ENCODE results near the gene MKNK2. TPM values are rescaled to one million over a fixed set of nuclear protein-coding genes. Genes with fewer than 3 reads are reported as not detected.

The MKNK2 gene
- total RNA-seq, 1 experiment from 2014 or later: 240 TPM

- ChIA-PET CTCF (no interaction called here), POLR2A (no interaction called here)
- no peak overlapping the region for H3K27ac ChIP-seq (ENCODE audit: low read length)
- BruUV-seq (replicated peaks): no TSS peak
- H3K9me3 ChIP-seq (ENCODE audit: control insufficient read depth, insufficient read depth, low read depth, low read length): no peaks in the 10 kb centered on the region
- no peaks in the 10 kb centered on the region for H3K27me3 ChIP-seq (ENCODE audit: control insufficient read depth, insufficient read depth, low read length)
- in situ Hi-C loops (cut with HindIII; ENCODE audit: low pct_unique_long_range_greater_than_20kb, low sequenced_read_pairs): no loop called here
- H3K4me1 ChIP-seq (ENCODE audit: control insufficient read depth, insufficient read depth, low read length): no peaks in the 10 kb centered on the region
- TF ChIP-seq, protein P1, sequence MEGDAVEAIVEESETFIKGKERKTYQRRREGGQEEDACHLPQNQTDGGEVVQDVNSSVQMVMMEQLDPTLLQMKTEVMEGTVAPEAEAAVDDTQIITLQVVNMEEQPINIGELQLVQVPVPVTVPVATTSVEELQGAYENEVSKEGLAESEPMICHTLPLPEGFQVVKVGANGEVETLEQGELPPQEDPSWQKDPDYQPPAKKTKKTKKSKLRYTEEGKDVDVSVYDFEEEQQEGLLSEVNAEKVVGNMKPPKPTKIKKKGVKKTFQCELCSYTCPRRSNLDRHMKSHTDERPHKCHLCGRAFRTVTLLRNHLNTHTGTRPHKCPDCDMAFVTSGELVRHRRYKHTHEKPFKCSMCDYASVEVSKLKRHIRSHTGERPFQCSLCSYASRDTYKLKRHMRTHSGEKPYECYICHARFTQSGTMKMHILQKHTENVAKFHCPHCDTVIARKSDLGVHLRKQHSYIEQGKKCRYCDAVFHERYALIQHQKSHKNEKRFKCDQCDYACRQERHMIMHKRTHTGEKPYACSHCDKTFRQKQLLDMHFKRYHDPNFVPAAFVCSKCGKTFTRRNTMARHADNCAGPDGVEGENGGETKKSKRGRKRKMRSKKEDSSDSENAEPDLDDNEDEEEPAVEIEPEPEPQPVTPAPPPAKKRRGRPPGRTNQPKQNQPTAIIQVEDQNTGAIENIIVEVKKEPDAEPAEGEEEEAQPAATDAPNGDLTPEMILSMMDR (IDR thresholded peaks at IDR 0.05): no peak
- no peak for TF ChIP-seq POLR2AphosphoS5 (IDR thresholded peaks at IDR 0.05; ENCODE audit: low read depth, low read length)
- TF ChIP-seq TCF7L2 (IDR thresholded peaks at IDR 0.05; ENCODE audit: low read depth, low read length): no peak
- no peak for TF ChIP-seq SIN3A (IDR thresholded peaks at IDR 0.05; ENCODE audit: borderline replicate concordance, insufficient read depth, low read depth, low read length)
- H3K36me3 ChIP-seq (ENCODE audit: control insufficient read depth, insufficient read depth, low read length): no peaks in the 10 kb centered on the region
- H3K4me3 ChIP-seq (ENCODE audit: low read depth in 2 of 2, low read length in 2 of 2): no peak overlapping the region
- DNase-seq (ENCODE audit: low read depth, low spot score) (no peak), ATAC-seq (no peak)
- intact Hi-C loops (cut with micrococcal nuclease; ENCODE audit: unreplicated experiment): loop anchor here (2.0 kb wide), 1 partner anchor 19 kb away; the partner anchor contains the start of genes IZUMO4 and MOB3A
Observed at GRCh38 chr19:2077833-2078619, 27.0 kb upstream of the MKNK2 start.

- POLR2A ChIA-PET: no interaction called here
- Histone ChIP-seq H3K9me3 (ENCODE audit: control insufficient read depth, insufficient read depth, low read depth, low read length) (no peaks in the 10 kb centered on the region), H3K27ac (ENCODE audit: low read length) (no peak overlapping the region), H3K4me3 (ENCODE audit: low read depth in 2 of 2, low read length in 2 of 2) (no peak overlapping the region), H3K27me3 (ENCODE audit: control insufficient read depth, insufficient read depth, low read length) (no peaks in the 10 kb centered on the region), H3K4me1 (ENCODE audit: control insufficient read depth, insufficient read depth, low read length) (no peaks in the 10 kb centered on the region), H3K36me3 (ENCODE audit: control insufficient read depth, insufficient read depth, low read length) (no peaks in the 10 kb centered on the region)
- TF ChIP-seq SIN3A (IDR thresholded peaks at IDR 0.05; ENCODE audit: borderline replicate concordance, insufficient read depth, low read depth, low read length) (no peak), POLR2AphosphoS5 (IDR thresholded peaks at IDR 0.05; ENCODE audit: low read depth, low read length) (no peak), TCF7L2 (IDR thresholded peaks at IDR 0.05; ENCODE audit: low read depth, low read length) (no peak)
- TF ChIP-seq, protein P2, sequence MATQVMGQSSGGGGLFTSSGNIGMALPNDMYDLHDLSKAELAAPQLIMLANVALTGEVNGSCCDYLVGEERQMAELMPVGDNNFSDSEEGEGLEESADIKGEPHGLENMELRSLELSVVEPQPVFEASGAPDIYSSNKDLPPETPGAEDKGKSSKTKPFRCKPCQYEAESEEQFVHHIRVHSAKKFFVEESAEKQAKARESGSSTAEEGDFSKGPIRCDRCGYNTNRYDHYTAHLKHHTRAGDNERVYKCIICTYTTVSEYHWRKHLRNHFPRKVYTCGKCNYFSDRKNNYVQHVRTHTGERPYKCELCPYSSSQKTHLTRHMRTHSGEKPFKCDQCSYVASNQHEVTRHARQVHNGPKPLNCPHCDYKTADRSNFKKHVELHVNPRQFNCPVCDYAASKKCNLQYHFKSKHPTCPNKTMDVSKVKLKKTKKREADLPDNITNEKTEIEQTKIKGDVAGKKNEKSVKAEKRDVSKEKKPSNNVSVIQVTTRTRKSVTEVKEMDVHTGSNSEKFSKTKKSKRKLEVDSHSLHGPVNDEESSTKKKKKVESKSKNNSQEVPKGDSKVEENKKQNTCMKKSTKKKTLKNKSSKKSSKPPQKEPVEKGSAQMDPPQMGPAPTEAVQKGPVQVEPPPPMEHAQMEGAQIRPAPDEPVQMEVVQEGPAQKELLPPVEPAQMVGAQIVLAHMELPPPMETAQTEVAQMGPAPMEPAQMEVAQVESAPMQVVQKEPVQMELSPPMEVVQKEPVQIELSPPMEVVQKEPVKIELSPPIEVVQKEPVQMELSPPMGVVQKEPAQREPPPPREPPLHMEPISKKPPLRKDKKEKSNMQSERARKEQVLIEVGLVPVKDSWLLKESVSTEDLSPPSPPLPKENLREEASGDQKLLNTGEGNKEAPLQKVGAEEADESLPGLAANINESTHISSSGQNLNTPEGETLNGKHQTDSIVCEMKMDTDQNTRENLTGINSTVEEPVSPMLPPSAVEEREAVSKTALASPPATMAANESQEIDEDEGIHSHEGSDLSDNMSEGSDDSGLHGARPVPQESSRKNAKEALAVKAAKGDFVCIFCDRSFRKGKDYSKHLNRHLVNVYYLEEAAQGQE (IDR thresholded peaks at IDR 0.05; ENCODE audit: insufficient read depth in 1 of 2, low read depth in 2 of 2, low read length in 1 of 2): no peak
- TF ChIP-seq, protein P1 (IDR thresholded peaks at IDR 0.05): no peak
- CTCF ChIA-PET: interaction anchor here (0.7 kb wide), 1 partner anchor 145 kb away, joined by 3 read pairs; no protein-coding TSS in a partner anchor
- no peak for DNase-seq (ENCODE audit: low read depth, low spot score)
- BruUV-seq (replicated peaks): no TSS peak
- intact Hi-C loops (cut with micrococcal nuclease; ENCODE audit: unreplicated experiment): loop anchor here (2.0 kb wide), 1 partner anchor 19 kb away; the partner anchor contains the start of genes IZUMO4 and MOB3A
- in situ Hi-C loops (cut with HindIII; ENCODE audit: low pct_unique_long_range_greater_than_20kb, low sequenced_read_pairs): no loop called here
- ATAC-seq: no peak
Observed at GRCh38 chr19:2077398-2077797, 26.4 kb upstream of the MKNK2 start.

Measured in Panc1 (cell line).